ENCODE data around the gene DCDC2.
"Not testable (repeated sequence)": the region's sequence is repeated elsewhere in the genome, so short reads cannot be mapped to it uniquely, and the experiment has no call there.

Gene DCDC2

GRCh38 chr6:24323632-24324337, 34.1 kb downstream of the DCDC2 start:
- DNase-seq: no peak

GRCh38 chr6:24322924-24323323, 34.9 kb downstream of the DCDC2 start:
- DNase-seq: no peak

DNA sequence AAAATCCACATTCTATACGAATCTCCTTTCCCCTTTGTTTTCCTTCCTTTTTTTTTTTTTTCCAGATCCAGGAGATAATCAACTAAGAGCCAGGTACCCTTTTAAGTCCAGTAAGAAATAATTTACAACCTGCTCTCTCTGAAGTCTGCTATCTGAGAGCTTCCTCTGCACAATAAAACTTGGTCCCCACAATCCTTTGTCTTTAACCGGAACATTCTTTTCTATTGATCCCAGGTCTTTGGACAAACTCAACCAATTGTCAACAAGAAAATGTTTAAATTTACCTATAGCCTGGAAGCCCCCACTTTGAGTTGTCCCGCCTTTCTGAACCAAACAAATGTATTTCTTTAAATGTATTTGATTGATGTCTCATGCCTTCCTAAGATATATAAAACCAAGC, 35.4 kb downstream of the DCDC2 start:
- not testable (repeated sequence) for DNase-seq

DNA sequence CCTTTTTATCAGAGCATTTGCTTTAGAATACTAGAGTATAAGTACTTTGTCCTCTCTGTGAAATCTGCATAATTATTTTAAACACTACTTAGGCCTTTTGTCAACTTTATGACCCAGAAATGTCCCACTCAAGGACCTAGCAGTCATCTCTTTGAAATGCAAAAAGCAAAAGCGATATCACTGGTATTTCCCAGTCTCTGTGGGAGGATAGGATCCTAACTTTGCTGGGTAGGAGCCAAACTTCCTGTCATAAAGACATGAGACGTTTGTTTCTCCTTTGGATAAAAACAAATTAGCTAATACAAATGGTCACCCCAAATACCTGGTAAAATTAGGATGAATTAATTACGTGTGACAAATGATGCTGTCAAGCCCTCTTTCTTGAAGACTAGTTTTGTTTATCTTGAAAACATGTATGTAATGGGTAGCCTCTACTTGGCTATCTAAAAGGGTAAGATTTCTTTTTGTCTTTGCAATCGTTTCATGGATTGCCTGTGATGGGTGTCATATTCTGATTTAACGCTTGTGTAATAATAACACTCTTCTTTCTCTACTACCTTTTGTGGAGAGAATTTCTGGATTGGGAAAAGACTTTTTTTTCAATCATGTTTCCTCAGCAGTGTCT, 36.2 kb downstream of the DCDC2 start:
- DNase-seq: no peak

- no peak for DNase-seq
These were observed 44.4 kb downstream of the DCDC2 start for GRCh38 chr6:24313251-24314141.

DNA sequence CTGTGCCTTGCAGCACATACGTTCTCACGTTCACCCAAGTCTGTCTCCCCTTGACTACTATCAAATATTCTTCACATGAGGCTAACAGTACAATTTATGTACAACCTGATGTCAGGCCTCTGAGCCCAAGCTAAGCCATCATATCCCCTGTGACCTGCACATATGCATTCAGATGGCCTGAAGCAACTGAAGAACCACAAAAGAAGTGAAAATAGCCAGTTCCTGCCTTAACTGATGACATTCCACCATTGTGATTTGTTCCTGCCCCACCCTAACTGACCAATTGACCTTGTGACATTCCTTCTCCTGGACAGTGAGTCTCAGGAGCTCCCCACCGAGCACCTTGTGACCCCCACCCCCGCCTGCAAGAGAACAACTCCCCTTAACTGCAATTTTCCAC, 46.1 kb downstream of the DCDC2 start:
- not testable (repeated sequence) for DNase-seq

DNA sequence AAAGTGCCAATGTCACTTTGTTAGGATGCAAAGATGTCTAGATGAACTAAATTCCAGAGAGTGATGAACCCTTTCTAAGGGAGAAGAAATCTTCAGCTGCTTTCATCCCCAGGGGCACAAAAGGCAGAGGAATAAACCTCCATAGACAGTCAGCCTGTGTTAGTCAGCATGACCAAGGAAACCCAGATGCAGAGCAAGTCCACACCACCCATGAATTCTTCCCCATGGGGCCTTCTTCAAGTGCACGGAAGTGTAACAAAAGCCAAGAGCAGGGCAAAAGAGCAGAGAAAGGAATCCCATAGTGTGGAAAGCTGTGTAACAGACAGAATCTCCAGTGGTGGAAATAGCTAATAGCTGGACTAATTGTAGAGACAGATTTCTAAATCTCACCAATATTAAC, 50.0 kb downstream of the DCDC2 start:
- no peak for DNase-seq

GRCh38 chr6:24306936-24307335, 50.9 kb downstream of the DCDC2 start:
- no peak for DNase-seq

DNA sequence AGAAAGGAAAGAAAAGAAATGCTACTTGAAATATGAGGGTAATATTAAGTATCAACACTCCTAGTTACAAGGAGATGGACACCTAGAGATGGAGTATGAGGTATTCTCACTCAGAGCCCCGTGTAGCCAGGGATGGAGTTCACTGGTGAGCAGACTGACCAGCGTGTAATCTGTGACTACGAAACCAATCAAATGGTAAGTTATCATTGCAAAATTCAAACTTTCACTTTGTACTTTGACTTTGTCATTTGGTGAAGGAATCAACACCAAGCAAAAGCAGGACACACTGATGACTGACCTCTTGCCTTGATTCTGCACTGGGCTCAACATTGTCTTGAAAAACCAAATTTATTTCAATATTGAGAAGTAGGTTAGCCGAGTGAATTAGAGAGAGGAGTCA, 51.8 kb downstream of the DCDC2 start:
- DNase-seq: no peak

DNA sequence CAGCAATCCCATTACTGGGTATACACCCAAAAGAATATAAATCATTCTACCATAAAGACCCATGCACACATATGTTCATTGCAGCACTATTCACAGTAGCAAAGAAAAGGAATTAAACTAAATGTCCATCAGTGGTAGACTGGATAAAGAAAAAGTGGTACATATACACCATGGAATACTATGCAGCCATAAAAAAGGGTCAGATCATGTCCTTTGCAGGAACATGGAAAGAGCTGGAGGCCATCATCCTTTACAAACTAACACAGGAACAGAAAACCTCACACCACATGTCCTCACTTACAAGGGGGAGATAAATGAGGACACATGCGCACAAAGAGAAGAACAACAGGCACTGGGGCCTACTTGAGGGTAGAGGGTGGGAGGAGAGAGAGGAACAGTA, 60.9 kb downstream of the DCDC2 start:
- DNase-seq: no peak

DNA sequence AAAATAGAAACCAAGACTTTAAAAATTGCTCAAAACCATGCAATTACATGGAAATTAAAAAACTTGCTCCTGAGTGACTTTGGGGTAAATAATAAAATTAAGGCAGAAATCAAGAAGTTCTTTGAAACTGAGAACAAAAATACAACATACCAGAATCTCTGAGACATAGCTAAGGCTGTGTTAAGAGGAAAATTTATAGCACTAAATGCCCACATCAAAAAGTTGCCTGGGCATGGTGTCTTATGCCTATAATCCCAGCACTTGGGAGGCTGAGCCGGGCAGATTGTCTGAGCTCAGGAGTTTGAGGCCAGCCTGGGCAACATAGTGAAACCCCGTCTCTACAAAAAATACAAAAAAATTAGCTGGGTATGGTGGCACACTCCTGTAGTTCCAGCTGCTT, 64.0 kb downstream of the DCDC2 start:
- DNase-seq: not testable (repeated sequence)

GRCh38 chr6:24287239-24287638, 70.6 kb downstream of the DCDC2 start:
- DNase-seq: no peak

DNA sequence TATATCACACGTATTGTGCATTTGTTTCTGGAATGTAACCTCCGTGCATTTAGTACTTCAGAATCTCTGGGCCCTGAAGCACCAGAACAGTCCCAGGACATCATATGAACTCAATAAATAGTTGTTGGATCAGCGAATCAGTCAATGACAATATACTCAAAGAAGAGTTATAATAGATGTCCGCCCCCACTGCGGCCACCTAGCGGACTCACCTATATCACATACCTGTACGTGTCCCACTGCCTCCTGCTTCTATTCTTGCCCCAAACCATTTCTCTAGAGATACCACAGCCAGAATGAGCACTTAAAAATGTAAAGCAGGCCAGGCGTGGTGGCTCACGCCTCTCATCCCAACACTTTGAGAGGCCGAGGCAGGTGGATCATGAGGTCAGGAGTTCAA, 73.9 kb downstream of the DCDC2 start:
- no peak for DNase-seq

GRCh38 chr6:24283043-24283985, 74.5 kb downstream of the DCDC2 start:
- peak; percentile 27 for DNase-seq

GRCh38 chr6:24274441-24275083, 83.3 kb downstream of the DCDC2 start:
- no peak for DNase-seq

GRCh38 chr6:24273096-24273870, 84.6 kb downstream of the DCDC2 start:
- DNase-seq: no peak

DNA sequence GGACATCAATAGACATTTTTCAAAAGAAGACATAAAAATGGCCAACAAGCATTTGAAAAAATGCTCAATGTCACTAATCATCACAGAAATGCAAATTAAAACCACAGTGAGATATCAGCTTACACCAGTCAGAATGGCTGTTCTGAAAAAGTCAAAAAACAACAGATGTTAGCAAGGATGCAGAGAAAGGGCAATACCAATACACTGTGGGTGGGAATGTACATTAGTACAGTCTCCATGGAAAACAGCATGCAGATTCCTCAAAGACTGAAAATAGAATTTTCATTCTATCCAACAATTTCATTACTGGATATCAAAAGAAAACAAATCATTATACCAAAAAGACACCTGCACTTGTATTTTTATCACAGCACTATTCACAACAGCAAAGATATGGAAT, 85.3 kb downstream of the DCDC2 start:
- no peak for DNase-seq

- DNase-seq: no peak
These were observed 85.7 kb downstream of the DCDC2 start for GRCh38 chr6:24272148-24272547.

GRCh38 chr6:24270011-24270410, 87.8 kb downstream of the DCDC2 start:
- DNase-seq: no peak

- DNase-seq: not testable (repeated sequence)
These were observed 99.6 kb downstream of the DCDC2 start for GRCh38 chr6:24258214-24258613.

DNA sequence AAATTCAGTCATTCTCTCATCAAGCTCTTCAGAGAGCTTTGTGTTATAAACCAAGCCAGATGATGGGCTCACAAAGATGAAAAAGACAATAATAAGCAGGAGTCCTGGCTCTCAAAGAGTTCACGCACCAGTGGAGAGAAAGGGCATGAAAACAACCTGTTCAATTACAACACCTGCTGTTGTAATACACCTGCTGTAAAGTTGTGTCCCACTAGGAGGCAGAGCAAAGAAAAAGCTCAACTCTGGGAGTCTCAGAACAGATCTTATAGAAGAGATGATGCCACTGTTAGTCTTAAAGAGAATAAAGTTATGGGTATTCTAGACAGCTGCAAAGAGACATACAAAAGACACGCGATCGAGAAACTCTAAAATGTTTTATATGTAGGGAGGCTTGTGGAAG, 100.6 kb downstream of the DCDC2 start:
- DNase-seq: no peak

Measured in CD4-positive, alpha-beta T cell treated with Interleukin-4 for 4 hours (primary cell).